MCF 10A (cell line): ENCODE data around the gene SEPSECS. TPM values are rescaled to one million over a fixed set of nuclear protein-coding genes. Genes with fewer than 3 reads are reported as not detected.

Source experiments
- BruUV-seq: library from RNA; stranded (reverse); fragments of 400-500 nt; replicated peaks from 2 replicates; lab custom pipeline; 2021; lab: Mats Ljungman, UMichigan
- CTCF ChIA-PET: fragments of 300-600 bp; sonication (Branson Sonifier 250); formaldehyde crosslinking; extraction: SDS; loops from one replicate; lab custom pipeline; 2021; ENCODE audit warnings: antibody characterized with exemption, inconsistent platforms; lab: Yijun Ruan, JAX
- POLR2A ChIA-PET: fragments of 300-600, 350-650 bp; sonication (Branson Sonifier 250); formaldehyde crosslinking; extraction: SDS; loops from one replicate; lab custom pipeline; 2020; ENCODE audit warnings: antibody characterized with exemption, inconsistent platforms; lab: Yijun Ruan, JAX
- DNase-seq: peaks from one replicate; pipeline ENCODE4 v3.0.0-alpha.2; 2018; ENCODE audit not compliant: unreplicated experiment
- H3K27ac Mint-ChIP-seq: one replicate; pipeline ENCODE4 v1.8.0; 2022; ENCODE audit warnings: mild to moderate bottlenecking, low read depth, mixed read lengths; ENCODE audit not compliant: unreplicated experiment
- H3K27me3 Mint-ChIP-seq: one replicate; pipeline ENCODE4 v1.8.0; 2022; ENCODE audit warnings: mixed read lengths; ENCODE audit not compliant: insufficient read depth, unreplicated experiment
- H3K36me3 Mint-ChIP-seq: one replicate; pipeline ENCODE4 v1.8.0; 2022; ENCODE audit warnings: mild to moderate bottlenecking, moderate library complexity, mixed read lengths; ENCODE audit not compliant: insufficient read depth, unreplicated experiment
- H3K4me1 Mint-ChIP-seq: one replicate; pipeline ENCODE4 v1.8.0; 2022; ENCODE audit warnings: mixed read lengths; ENCODE audit not compliant: insufficient read depth, unreplicated experiment
- H3K4me3 Mint-ChIP-seq: one replicate; pipeline ENCODE4 v1.8.0; 2022; ENCODE audit warnings: mild to moderate bottlenecking, moderate library complexity, mixed read lengths; ENCODE audit not compliant: unreplicated experiment
- H3K9me3 Mint-ChIP-seq: one replicate; pipeline ENCODE4 v1.8.0; 2022; ENCODE audit warnings: mixed read lengths; ENCODE audit not compliant: unreplicated experiment
- CTCF ChIP-seq: fragments of 200-600 bp; IDR thresholded peaks from one replicate; pipeline ENCODE4 v1.8.0; 2022; ENCODE audit warnings: antibody characterized with exemption, mild to moderate bottlenecking; ENCODE audit not compliant: unreplicated experiment
- intact Hi-C: fragments of 100-400 bp; cut with micrococcal nuclease; formaldehyde crosslinking; loops from 2 replicates; pipeline ENCODE4 v1.14.1; 2022
- total RNA-seq: library from RNA; stranded (reverse); gene quantifications from 2 replicates; pipeline ENCODE4 v1.2.3, GENCODE V29; 2022

Gene SEPSECS
- total RNA-seq, 1 experiment from 2014 or later: 9.4 TPM

- no peaks in the 10 kb centered on the region for H3K36me3 Mint-ChIP-seq
- DNase-seq: peak; percentile 64
- BruUV-seq: no TSS peak
- no peak overlapping the region for H3K4me3 Mint-ChIP-seq
- no peaks in the 10 kb centered on the region for H3K27me3 Mint-ChIP-seq
- ChIA-PET CTCF (interaction anchor here (0.7 to 6.0 kb wide), 16 partner anchors 13 to 187 kb away, joined by 3 to 42 read pairs (median 4); partner anchors contain the start of gene ZCCHC4), POLR2A (no interaction called here)
- no peak overlapping the region for H3K27ac Mint-ChIP-seq
- H3K4me1 Mint-ChIP-seq: no peaks in the 10 kb centered on the region
- no peaks in the 10 kb centered on the region for H3K9me3 Mint-ChIP-seq
- intact Hi-C loops: loop anchor here (1.0 to 2.0 kb wide), 2 partner anchors 132 to 187 kb away; partner anchors contain the start of gene ZCCHC4
- TF ChIP-seq CTCF: peak; percentile 62
Observed at GRCh38 chr4:25180524-25181131, 20.4 kb upstream of the SEPSECS start.

GRCh38 chr4:25178838-25179261, 18.6 kb upstream of the SEPSECS start:
- no peak for DNase-seq
- intact Hi-C loops: no loop called here
- ChIA-PET POLR2A (interaction anchor here (4.9 kb wide), 1 partner anchor 17 kb away, joined by 24 read pairs; the partner anchor contains the start of gene SEPSECS), CTCF (interaction anchor here (0.9 to 6.0 kb wide), 7 partner anchors 9 to 188 kb away, joined by 3 to 42 read pairs (median 8); partner anchors contain the start of gene ZCCHC4)
- no TSS peak for BruUV-seq
- Mint-ChIP-seq H3K4me3 (no peak overlapping the region), H3K36me3 (no peaks in the 10 kb centered on the region), H3K27me3 (no peaks in the 10 kb centered on the region), H3K9me3 (no peaks in the 10 kb centered on the region), H3K27ac (no peak overlapping the region), H3K4me1 (peaks cover 2% of the 10 kb centered on the region)
- no peak for TF ChIP-seq CTCF

DNA sequence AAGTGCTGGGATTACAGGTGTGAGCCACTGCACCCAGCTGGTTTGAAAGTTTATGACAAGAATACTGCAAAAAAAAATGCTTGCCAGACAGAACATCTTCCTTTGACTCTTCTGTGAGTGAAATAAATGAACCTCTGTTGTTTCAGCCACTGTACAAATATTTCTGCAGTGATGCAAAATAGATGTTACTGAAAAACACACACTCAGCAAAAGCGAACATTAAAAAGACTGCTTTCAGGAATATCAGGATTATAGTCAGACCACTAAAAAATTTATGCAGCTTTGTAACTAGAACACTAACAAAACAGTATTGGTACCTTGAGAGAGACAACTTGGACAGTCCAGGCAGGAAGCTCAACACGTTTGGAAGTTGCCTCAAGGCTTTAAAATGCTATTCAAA, 16.9 kb upstream of the SEPSECS start:
- intact Hi-C loops: no loop called here
- TF ChIP-seq CTCF: no peak
- ChIA-PET POLR2A (interaction anchor here (4.9 kb wide), 1 partner anchor 16 kb away, joined by 24 read pairs; the partner anchor contains the start of gene SEPSECS), CTCF (interaction anchor here (0.5 to 6.0 kb wide), 2 partner anchors 106 to 190 kb away, joined by 3 to 42 read pairs; no protein-coding TSS in a partner anchor)
- no TSS peak for BruUV-seq
- Mint-ChIP-seq H3K27me3 (no peaks in the 10 kb centered on the region), H3K4me3 (no peak overlapping the region), H3K9me3 (no peaks in the 10 kb centered on the region), H3K36me3 (no peaks in the 10 kb centered on the region), H3K4me1 (peaks cover 19% of the 10 kb centered on the region), H3K27ac (no peak overlapping the region)
- no peak for DNase-seq

GRCh38 chr4:25174674-25175073, 14.4 kb upstream of the SEPSECS start:
- intact Hi-C loops: no loop called here
- no peak for TF ChIP-seq CTCF
- H3K4me1 Mint-ChIP-seq: peaks cover 25% of the 10 kb centered on the region
- BruUV-seq: no TSS peak
- ChIA-PET CTCF (interaction anchor here (0.6 to 0.7 kb wide), 4 partner anchors 9 to 513 kb away, joined by 3 to 5 read pairs (median 4); no protein-coding TSS in a partner anchor), POLR2A (interaction anchor here (2.1 to 4.2 kb wide), 2 partner anchors 13 to 59 kb away, joined by 13 to 55 read pairs; partner anchors contain the start of genes PI4K2B and SEPSECS)
- DNase-seq: peak; percentile 68
- no peaks in the 10 kb centered on the region for H3K27me3 Mint-ChIP-seq
- no peak overlapping the region for H3K27ac Mint-ChIP-seq
- no peaks in the 10 kb centered on the region for H3K9me3 Mint-ChIP-seq
- no peak overlapping the region for H3K4me3 Mint-ChIP-seq
- no peaks in the 10 kb centered on the region for H3K36me3 Mint-ChIP-seq
